Neuronal stem cell (in vitro differentiated cells): ENCODE results near the gene ANKS1B.
A peak's percentile ranks its signal among the peaks of the same experiment; 100 is the strongest.

Experiments used
- DNase-seq: peaks from one replicate; pipeline ENCODE4 v3.0.0-alpha.2; 2013; ENCODE audit warnings: low spot score
- H2AFZ ChIP-seq: one replicate; pipeline ENCODE4 v1.6.1; 2013; ENCODE audit warnings: mild to moderate bottlenecking, low read length, inconsistent platforms
- H2AK5ac ChIP-seq: 2 replicates; pipeline ENCODE4 v1.6.1; 2013; ENCODE audit warnings: low read depth, mild to moderate bottlenecking, inconsistent platforms, low read length, moderate library complexity, mixed read lengths
- H2BK120ac ChIP-seq: 2 replicates; pipeline ENCODE4 v1.6.1; 2013; ENCODE audit warnings: low read depth, mild to moderate bottlenecking, inconsistent platforms, low read length, moderate library complexity, mixed read lengths
- H2BK12ac ChIP-seq: one replicate; pipeline ENCODE4 v1.6.1; 2013; ENCODE audit warnings: low read length, inconsistent platforms
- H2BK15ac ChIP-seq: 2 replicates; pipeline ENCODE4 v1.6.1; 2013; ENCODE audit warnings: mild to moderate bottlenecking, low read length, inconsistent platforms, mixed read lengths
- H2BK5ac ChIP-seq: one replicate; pipeline ENCODE4 v1.6.1; 2013; ENCODE audit warnings: inconsistent platforms, mild to moderate bottlenecking, low read length, moderate library complexity
- H3K14ac ChIP-seq: one replicate; pipeline ENCODE4 v1.6.1; 2013; ENCODE audit warnings: low read length, inconsistent platforms
- H3K18ac ChIP-seq: 2 replicates; pipeline ENCODE4 v1.6.1; 2013; ENCODE audit warnings: low read length, inconsistent platforms
- H3K23ac ChIP-seq: 2 replicates; pipeline ENCODE4 v1.6.1; 2013; ENCODE audit warnings: low read depth, mild to moderate bottlenecking, mixed read lengths, low read length, inconsistent platforms; ENCODE audit not compliant: poor library complexity
- H3K27ac ChIP-seq: replicated peaks from 3 replicates; pipeline ENCODE4 v1.5.1; 2013; ENCODE audit warnings: low read length, inconsistent platforms
- H3K27me3 ChIP-seq, 3 experiments: 2 replicates each; pipeline ENCODE4 v1.6.1; 2013; ENCODE audit warnings: low read length in 3 of 3, mild to moderate bottlenecking in 2 of 3, inconsistent platforms in 1 of 3, low read depth in 1 of 3, mixed read lengths in 1 of 3, moderate library complexity in 1 of 3; ENCODE audit not compliant: control insufficient read depth in 3 of 3, insufficient read depth in 3 of 3
- H3K36me3 ChIP-seq, 2 donors: replicated peaks in 1 of 2; 2 replicates each; pipeline ENCODE4 v1.6.1; 2013; ENCODE audit warnings: low read length in 2 of 2; ENCODE audit not compliant: control insufficient read depth in 2 of 2, insufficient read depth in 2 of 2
- H3K4ac ChIP-seq: 2 replicates; pipeline ENCODE4 v1.6.1; 2013; ENCODE audit warnings: inconsistent platforms, mild to moderate bottlenecking, low read length, moderate library complexity
- H3K4me1 ChIP-seq, 2 donors: 1 replicate in 1 of 2; 2 replicates in 1 of 2; pipeline ENCODE4 v1.6.1; 2013; ENCODE audit warnings: low read length in 2 of 2, low read depth in 1 of 2; ENCODE audit not compliant: control insufficient read depth in 2 of 2, insufficient read depth in 1 of 2
- H3K4me2 ChIP-seq: one replicate; pipeline ENCODE4 v1.6.1; 2013; ENCODE audit warnings: mild to moderate bottlenecking, low read length, inconsistent platforms; ENCODE audit not compliant: insufficient read depth, poor library complexity, severe bottlenecking
- H3K4me3 ChIP-seq, 2 donors: 2 replicates each; pipeline ENCODE4 v1.5.1; 2013; ENCODE audit warnings: low read length in 2 of 2, mild to moderate bottlenecking in 2 of 2, inconsistent platforms in 1 of 2, moderate library complexity in 1 of 2
- H3K79me1 ChIP-seq: one replicate; pipeline ENCODE4 v1.6.1; 2013; ENCODE audit warnings: low read depth, mild to moderate bottlenecking, inconsistent platforms, low read length, moderate library complexity
- H3K9ac ChIP-seq: one replicate; pipeline ENCODE4 v1.6.1; 2013; ENCODE audit warnings: mild to moderate bottlenecking, low read depth, low read length, inconsistent platforms; ENCODE audit not compliant: poor library complexity
- H3K9me3 ChIP-seq, 2 donors: replicated peaks in 1 of 2; 2 replicates each; pipeline versions ENCODE3 to v1.6.1; 2013; ENCODE audit warnings: low read length in 2 of 2, mild to moderate bottlenecking in 2 of 2, inconsistent platforms in 1 of 2, low read depth in 1 of 2, mixed read lengths in 1 of 2, moderate library complexity in 1 of 2; ENCODE audit not compliant: control insufficient read depth in 2 of 2, insufficient read depth in 1 of 2
- H4K8ac ChIP-seq: one replicate; pipeline ENCODE4 v1.6.1; 2013; ENCODE audit warnings: low read depth, mild to moderate bottlenecking, inconsistent platforms, low read length, moderate library complexity
- H4K91ac ChIP-seq: one replicate; pipeline ENCODE4 v1.6.1; 2013; ENCODE audit warnings: low read length, low read depth, mild to moderate bottlenecking, inconsistent platforms; ENCODE audit not compliant: poor library complexity
- WGBS, 2 donors: extraction: QIAGEN DNeasy Blood & Tissue Kit; methylation state at CpG; one replicate each; pipeline ENCODE4 v1.1.7; 2013; ENCODE audit warnings: missing lambda C conversion rate in 2 of 2, mixed read lengths in 1 of 2; ENCODE audit not compliant: insufficient read length in 2 of 2, insufficient replicate concordance in 1 of 2; ENCODE audit errors: extremely low coverage in 2 of 2; 5-methylcytosine and 5-hydroxymethylcytosine counted together

Gene ANKS1B

DNA sequence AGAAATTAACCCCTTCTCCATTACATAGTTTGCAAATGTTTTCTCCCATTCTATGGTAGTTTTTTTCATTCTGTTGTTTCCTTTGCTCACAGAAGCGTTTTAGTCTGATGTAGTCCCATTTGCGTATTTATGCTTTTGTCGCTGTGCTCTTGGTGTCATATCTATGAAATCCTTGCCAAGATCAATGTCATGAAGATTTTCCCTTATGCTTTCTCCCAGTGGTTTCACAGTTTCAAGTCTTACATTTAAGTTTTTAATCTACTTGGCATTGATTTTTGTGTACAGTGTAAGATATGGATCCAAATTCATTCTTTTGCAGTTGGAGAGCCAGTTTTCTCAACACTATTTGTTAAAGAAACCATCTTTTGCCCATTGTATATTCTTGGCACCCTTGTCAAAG, 982.0 kb downstream of the ANKS1B start:
- peaks cover 0 to 5% of the 10 kb centered on the region in 2 donors for H3K4me1 ChIP-seq
- no peak overlapping the region for H3K18ac ChIP-seq
- no peaks in the 10 kb centered on the region for H3K36me3 ChIP-seq
- H3K4ac ChIP-seq = no peak overlapping the region
- no peak overlapping the region for H2AK5ac ChIP-seq
- WGBS, 2 donors = no CpG with 5 or more reads among the region's 3 CpGs
- no peak for DNase-seq
- H2BK5ac ChIP-seq = no peak overlapping the region
- no peaks in the 10 kb centered on the region for H3K79me1 ChIP-seq
- H3K14ac ChIP-seq = no peak overlapping the region
- H4K91ac ChIP-seq = no peak overlapping the region
- H3K9ac ChIP-seq = no peak overlapping the region
- H3K4me3 ChIP-seq = no peak overlapping the region
- peaks cover 0 to 2% (median 0%) of the 10 kb centered on the region in 3 experiments for H3K27me3 ChIP-seq
- no peak overlapping the region for H2BK15ac ChIP-seq
- no peak overlapping the region for H3K27ac ChIP-seq
- no peaks in the 10 kb centered on the region for H3K9me3 ChIP-seq
- H4K8ac ChIP-seq = no peak overlapping the region
- no peak overlapping the region for H3K4me2 ChIP-seq
- H2BK120ac ChIP-seq = no peak overlapping the region
- no peak overlapping the region for H2AFZ ChIP-seq
- no peak overlapping the region for H2BK12ac ChIP-seq
- no peak overlapping the region for H3K23ac ChIP-seq

DNA sequence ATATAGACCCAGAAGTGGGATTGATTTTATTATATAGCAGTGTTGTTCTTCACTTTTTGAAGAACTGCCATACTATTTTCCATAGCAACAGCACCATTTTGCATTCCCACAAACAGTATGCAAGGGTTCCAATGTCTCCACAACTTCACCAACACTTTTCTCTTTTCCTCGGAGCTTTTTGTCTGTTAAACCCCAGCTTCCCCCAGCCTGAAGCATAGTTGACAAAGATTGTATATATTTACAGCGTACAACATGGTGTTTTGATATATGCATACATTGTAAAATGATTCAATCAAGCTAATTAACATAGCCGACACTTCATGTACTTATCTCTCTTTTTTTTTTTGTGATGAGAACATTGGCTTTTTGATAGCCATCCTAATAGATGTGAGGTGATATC, 982.6 kb downstream of the ANKS1B start:
- no peak for DNase-seq
- no peak overlapping the region for H2AK5ac ChIP-seq
- WGBS, 2 donors = no CpG with 5 or more reads among the region's 3 CpGs
- no peak overlapping the region for H3K4me3 ChIP-seq
- no peak overlapping the region for H3K18ac ChIP-seq
- H3K4me2 ChIP-seq = no peak overlapping the region
- no peak overlapping the region for H4K91ac ChIP-seq
- H3K27me3 ChIP-seq = peaks cover 0 to 2% (median 0%) of the 10 kb centered on the region in 3 experiments
- no peaks in the 10 kb centered on the region for H3K79me1 ChIP-seq
- H2BK15ac ChIP-seq = no peak overlapping the region
- no peak overlapping the region for H3K23ac ChIP-seq
- H3K14ac ChIP-seq = no peak overlapping the region
- no peak overlapping the region for H3K27ac ChIP-seq
- H4K8ac ChIP-seq = no peak overlapping the region
- H3K4me1 ChIP-seq = peaks cover 0 to 5% of the 10 kb centered on the region in 2 donors
- no peaks in the 10 kb centered on the region for H3K36me3 ChIP-seq
- H2BK5ac ChIP-seq = no peak overlapping the region
- H2BK120ac ChIP-seq = no peak overlapping the region
- H3K9me3 ChIP-seq = no peaks in the 10 kb centered on the region
- no peak overlapping the region for H2BK12ac ChIP-seq
- no peak overlapping the region for H3K9ac ChIP-seq
- no peak overlapping the region for H2AFZ ChIP-seq
- no peak overlapping the region for H3K4ac ChIP-seq

DNA sequence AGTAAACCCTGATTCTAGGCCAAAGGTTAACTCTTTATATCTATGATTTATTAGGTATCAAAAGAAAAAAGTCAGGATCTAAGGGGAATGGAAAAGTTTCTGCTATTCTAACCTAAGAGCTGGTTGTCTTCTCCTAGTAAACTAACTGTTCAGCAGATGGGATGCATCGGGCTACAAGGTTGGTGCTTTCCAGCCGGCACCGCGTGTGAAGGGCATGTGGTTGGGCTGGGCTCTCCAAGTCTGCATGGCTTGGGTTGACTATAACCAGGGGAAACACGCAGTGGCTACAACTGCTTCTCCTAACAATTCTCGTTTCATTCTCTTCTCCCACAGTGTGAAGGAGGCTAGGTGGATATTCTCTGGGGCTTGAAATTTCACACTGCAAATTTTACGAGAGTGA, 985.2 kb downstream of the ANKS1B start:
- no peaks in the 10 kb centered on the region for H3K79me1 ChIP-seq
- no peak overlapping the region for H3K14ac ChIP-seq
- H2BK5ac ChIP-seq = no peak overlapping the region
- DNase-seq = no peak
- H3K4ac ChIP-seq = no peak overlapping the region
- no peak overlapping the region for H4K91ac ChIP-seq
- no CpG with 5 or more reads among the region's 7 CpGs for WGBS, 2 donors
- H2BK12ac ChIP-seq = no peak overlapping the region
- no peak overlapping the region for H2AFZ ChIP-seq
- H3K18ac ChIP-seq = no peak overlapping the region
- no peak overlapping the region for H3K27ac ChIP-seq
- H3K4me1 ChIP-seq = peaks cover 0 to 2% of the 10 kb centered on the region in 2 donors
- no peaks in the 10 kb centered on the region for H3K27me3 ChIP-seq
- no peak overlapping the region for H3K4me2 ChIP-seq
- H3K9ac ChIP-seq = no peak overlapping the region
- no peak overlapping the region for H2BK120ac ChIP-seq
- no peak overlapping the region for H2AK5ac ChIP-seq
- H3K36me3 ChIP-seq = no peaks in the 10 kb centered on the region
- H3K23ac ChIP-seq = no peak overlapping the region
- no peaks in the 10 kb centered on the region for H3K9me3 ChIP-seq
- H4K8ac ChIP-seq = no peak overlapping the region
- H3K4me3 ChIP-seq = no peak overlapping the region
- no peak overlapping the region for H2BK15ac ChIP-seq

DNA sequence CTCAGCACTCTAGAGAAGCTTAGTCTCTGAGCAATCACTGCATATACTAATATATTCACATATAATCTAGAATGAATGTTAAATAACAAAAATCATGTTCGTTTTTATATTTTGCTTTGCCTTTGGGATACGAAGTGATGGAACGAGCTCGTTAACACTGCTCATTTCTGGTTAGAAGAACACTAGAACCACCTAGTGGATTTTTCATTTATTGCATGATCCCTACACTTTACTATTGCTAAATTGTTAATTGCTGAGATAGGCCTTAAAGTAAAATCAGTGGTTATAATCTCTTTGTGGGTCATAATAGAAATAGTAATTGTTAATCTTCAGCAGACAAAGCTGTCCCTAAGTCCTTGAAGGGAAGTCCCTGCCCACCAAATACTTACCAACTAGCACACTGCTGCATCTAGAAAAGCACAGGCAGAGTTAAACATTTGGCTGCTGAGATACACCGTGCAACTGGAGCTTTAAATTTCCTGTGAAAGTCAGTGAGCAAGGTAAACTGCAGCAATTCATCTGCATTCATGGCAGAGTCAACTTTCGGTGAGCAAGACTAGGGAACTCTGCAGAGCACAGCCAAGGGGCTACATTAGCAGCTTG, 985.9 kb downstream of the ANKS1B start:
- Histone ChIP-seq H3K27me3 (no peaks in the 10 kb centered on the region), H3K4me1 (peaks cover 0 to 2% of the 10 kb centered on the region in 2 donors), H3K9ac (no peak overlapping the region), H3K23ac (no peak overlapping the region), H4K91ac (no peak overlapping the region), H3K4ac (no peak overlapping the region), H2BK15ac (no peak overlapping the region), H2AFZ (peak overlapping the region; percentile 23), H3K27ac (no peak overlapping the region), H2BK120ac (no peak overlapping the region), H2BK12ac (no peak overlapping the region), H3K9me3 (no peaks in the 10 kb centered on the region), H2BK5ac (no peak overlapping the region), H3K79me1 (no peaks in the 10 kb centered on the region), H4K8ac (no peak overlapping the region), H2AK5ac (no peak overlapping the region), H3K18ac (no peak overlapping the region), H3K4me3 (no peak overlapping the region), H3K4me2 (no peak overlapping the region), H3K14ac (no peak overlapping the region), H3K36me3 (no peaks in the 10 kb centered on the region)
- peak; percentile 37 for DNase-seq
- no CpG with 5 or more reads among the region's 6 CpGs for WGBS, 2 donors
